GM19238 (cell line): Measurements from ENCODE around the gene TMPRSS6.

Experiments used
- DNase-seq: peaks from one replicate; pipeline ENCODE4 v3.0.0; 2011; ENCODE audit warnings: low spot score; ENCODE audit not compliant: insufficient read length

Gene TMPRSS6

GRCh38 chr22:37140686-37141323, 31.3 kb upstream of the TMPRSS6 start:
- DNase-seq = no peak

GRCh38 chr22:37139762-37140161, 30.2 kb upstream of the TMPRSS6 start:
- no peak for DNase-seq

GRCh38 chr22:37138849-37139561, 29.5 kb upstream of the TMPRSS6 start:
- no peak for DNase-seq

GRCh38 chr22:37137903-37138665, 28.6 kb upstream of the TMPRSS6 start:
- no peak for DNase-seq

GRCh38 chr22:37137131-37137530, 27.6 kb upstream of the TMPRSS6 start:
- DNase-seq = no peak

GRCh38 chr22:37135023-37135422, 25.5 kb upstream of the TMPRSS6 start:
- DNase-seq = no peak

- DNase-seq = no peak
Measured at GRCh38 chr22:37133304-37134018, 23.9 kb upstream of the TMPRSS6 start.

- DNase-seq = no peak
Measured at GRCh38 chr22:37132773-37133172, 23.3 kb upstream of the TMPRSS6 start.

GRCh38 chr22:37129866-37130441, 20.4 kb upstream of the TMPRSS6 start:
- DNase-seq = no peak

- no peak for DNase-seq
Measured at GRCh38 chr22:37128555-37129281, 19.2 kb upstream of the TMPRSS6 start.

- DNase-seq = no peak
Measured at GRCh38 chr22:37127350-37127878, 17.9 kb upstream of the TMPRSS6 start.

- DNase-seq = no peak
Measured at GRCh38 chr22:37126882-37127281, 17.4 kb upstream of the TMPRSS6 start.

GRCh38 chr22:37126383-37126782, 16.9 kb upstream of the TMPRSS6 start:
- no peak for DNase-seq

- DNase-seq = no peak
Measured at GRCh38 chr22:37123649-37124048, 14.1 kb upstream of the TMPRSS6 start.

- DNase-seq = no peak
Measured at GRCh38 chr22:37122598-37123180, 13.2 kb upstream of the TMPRSS6 start.

GRCh38 chr22:37121887-37122591, 12.5 kb upstream of the TMPRSS6 start:
- peak; percentile 86 for DNase-seq

GRCh38 chr22:37120569-37121340, 11.2 kb upstream of the TMPRSS6 start:
- no peak for DNase-seq

- DNase-seq = no peak
Measured at GRCh38 chr22:37119872-37120271, 10.4 kb upstream of the TMPRSS6 start.

GRCh38 chr22:37118083-37118482, 8.6 kb upstream of the TMPRSS6 start:
- no peak for DNase-seq
